HG03175 (cell line): ENCODE results near the gene ZDHHC24.
"Not testable (repeated sequence)": the region's sequence is repeated elsewhere in the genome, so short reads cannot be mapped to it uniquely, and the experiment has no call there.

Experiments
- ATAC-seq: cut with Tn5 transposase; IDR thresholded peaks from one replicate; pipeline ENCODE4 v1.9.1; 2021; ENCODE audit warnings: mild to moderate bottlenecking, moderate library complexity; ENCODE audit not compliant: unreplicated experiment

ZDHHC24 gene

GRCh38 chr11:66545701-66546367 lies at the start of gene ZDHHC24:
ZDHHC24 (minus strand) TSS chr11:66546048; CDS start chr11:66546003, 45 bp downstream.
- peak; percentile 77 for ATAC-seq

GRCh38 chr11:66595245-66595904 lies 49.5 kb upstream of the ZDHHC24 start:
- no peak for ATAC-seq

- no peak for ATAC-seq
These were observed 47.8 kb upstream of the ZDHHC24 start for GRCh38 chr11:66593650-66594049.

GRCh38 chr11:66593303-66593635 lies 47.4 kb upstream of the ZDHHC24 start:
- ATAC-seq, result no peak

GRCh38 chr11:66592457-66593302 lies 46.8 kb upstream of the ZDHHC24 start, which contains the start of the genes CCDC87 and CCS:
CCDC87 (minus strand) TSS chr11:66593063; CDS start chr11:66593015, 48 bp downstream.
CCS (plus strand) TSS chr11:66593185; CDS start chr11:66593262, 77 bp downstream.
- peak; percentile 94 for ATAC-seq

- no peak for ATAC-seq
These were observed 45.3 kb upstream of the ZDHHC24 start for GRCh38 chr11:66591175-66591574.

- ATAC-seq, result no peak
These were observed 44.3 kb upstream of the ZDHHC24 start for GRCh38 chr11:66589996-66590675.

- not testable (repeated sequence) for ATAC-seq
These were observed 43.5 kb upstream of the ZDHHC24 start for GRCh38 chr11:66589315-66589714.

GRCh38 chr11:66586136-66586535 lies 40.3 kb upstream of the ZDHHC24 start:
- no peak for ATAC-seq

GRCh38 chr11:66585447-66585846 lies 39.6 kb upstream of the ZDHHC24 start:
- ATAC-seq, result not testable (repeated sequence)

GRCh38 chr11:66582565-66583147 lies 36.8 kb upstream of the ZDHHC24 start:
- not testable (repeated sequence) for ATAC-seq

- ATAC-seq, result no peak
These were observed 35.4 kb upstream of the ZDHHC24 start for GRCh38 chr11:66581261-66581660.

- ATAC-seq, result no peak
These were observed 35.0 kb upstream of the ZDHHC24 start for GRCh38 chr11:66580803-66581202.

GRCh38 chr11:66579017-66579606 lies 33.3 kb upstream of the ZDHHC24 start:
- ATAC-seq, result no peak

GRCh38 chr11:66570850-66571180 lies 25.0 kb upstream of the ZDHHC24 start:
- no peak for ATAC-seq

GRCh38 chr11:66570079-66570849 lies 24.4 kb upstream of the ZDHHC24 start:
- no peak for ATAC-seq

GRCh38 chr11:66569076-66569475 lies 23.2 kb upstream of the ZDHHC24 start:
- no peak for ATAC-seq

GRCh38 chr11:66568124-66568916 lies 22.5 kb upstream of the ZDHHC24 start, which contains the start of gene CTSF:
CTSF (minus strand) TSS chr11:66568606; CDS start chr11:66568486, 120 bp downstream.
- no peak for ATAC-seq

- ATAC-seq, result no peak
These were observed 21.9 kb upstream of the ZDHHC24 start for GRCh38 chr11:66567787-66568123.
